Testis (tissue), 3 donors: Measurements from ENCODE around the gene MPPED1. TPM values are rescaled to one million over a fixed set of nuclear protein-coding genes. Genes with fewer than 3 reads are reported as not detected.

ENCODE experiments used
- DNase-seq: peaks from one replicate; pipeline ENCODE4 v3.0.0-alpha.2; 2019
- H3K27ac ChIP-seq, 2 donors: fragments of 200-600 bp; sonication (generic); one replicate each; pipeline ENCODE4 v1.5.1; 2019
- H3K27me3 ChIP-seq: fragments of 200-600 bp; sonication (generic); one replicate; pipeline ENCODE4 v1.5.1; 2019
- H3K36me3 ChIP-seq: fragments of 200-600 bp; sonication (generic); one replicate; pipeline ENCODE4 v1.5.1; 2017; ENCODE audit warnings: low read depth; ENCODE audit errors: missing control alignments
- H3K4me1 ChIP-seq: fragments of 200-600 bp; sonication (generic); one replicate; pipeline ENCODE4 v1.5.1; 2019
- H3K4me3 ChIP-seq, 2 donors: fragments of 200-600 bp; sonication (generic); one replicate each; pipeline ENCODE4 v1.5.1; 2017 to 2019
- H3K9me3 ChIP-seq: fragments of 200-600 bp; sonication (generic); one replicate; pipeline ENCODE4 v1.5.1; 2017
- CTCF ChIP-seq, 3 experiments: fragments of 450-650 bp in 2 of 3; fragments of 200-600 bp in 1 of 3; sonication (generic) in 1 of 3; IDR thresholded peaks; one replicate each; pipeline ENCODE4 v1.5.1; 2016 to 2019; ENCODE audit warnings: antibody characterized with exemption in 3 of 3, mild to moderate bottlenecking in 2 of 3, moderate library complexity in 1 of 3
- POLR2A ChIP-seq: fragments of 450-650 bp; IDR thresholded peaks from one replicate; pipeline ENCODE4 v1.6.1; 2017; ENCODE audit warnings: antibody characterized with exemption, mild to moderate bottlenecking, moderate library complexity
- WGBS, 2 donors: methylation state at CpG; one replicate each; pipeline ENCODE4 v1.1.5; 2018; 5-methylcytosine and 5-hydroxymethylcytosine counted together
- intact Hi-C: fragments of 100-400 bp; cut with DNase I; formaldehyde crosslinking; loops from one replicate; pipeline ENCODE4 v1.15.1; 2023; ENCODE audit warnings: low total_unique reads
- polyA plus RNA-seq: library from polyadenylated mRNA; stranded (reverse); fragments of 350-450 nt; fragmentation: Illumina TruSeq; extraction: RNeasy Lipid Tissue Mini Kit (QIAGEN cat#74804); gene quantifications from one replicate; pipeline ENCODE4 v1.2.3, GENCODE V29; 2014; ENCODE audit warnings: low read depth, low replicate concordance; ENCODE audit not compliant: insufficient read depth
- total RNA-seq, 2 donors: library from RNA; depleted of rRNA; stranded (reverse); fragments of >200 nt; gene quantifications; one replicate each; pipeline ENCODE4 v1.2.3, GENCODE V29; 2016

Gene MPPED1
- total and polyA plus RNA-seq, 3 donors from 2014 or later = 1.3 to 5.9 (median 4.1) TPM

- TF ChIP-seq POLR2A (no peak), CTCF (IDR thresholded peaks at IDR 0.05) (no peak)
- Histone ChIP-seq H3K27ac (peak overlapping the region; percentile 17 to 50), H3K4me1 (peaks cover 21% of the 10 kb centered on the region), H3K4me3 (no peak overlapping the region), H3K9me3 (no peaks in the 10 kb centered on the region), H3K27me3 (no peaks in the 10 kb centered on the region), H3K36me3 (no peaks in the 10 kb centered on the region)
- DNase-seq = peak; percentile 74
- intact Hi-C loops = no loop called here
- WGBS, 2 donors = 31 to 38% methylated on average over 8 of the region's 8 CpGs
These were observed 33.7 kb upstream of the MPPED1 start for GRCh38 chr22:43377896-43378704.

GRCh38 chr22:43381693-43382092, 30.1 kb upstream of the MPPED1 start:
- H3K4me1 ChIP-seq = peaks cover 20% of the 10 kb centered on the region
- H3K27ac ChIP-seq = no peak overlapping the region
- H3K4me3 ChIP-seq = no peak overlapping the region
- no peak for DNase-seq
- no peaks in the 10 kb centered on the region for H3K9me3 ChIP-seq
- TF ChIP-seq POLR2A (no peak), CTCF (IDR thresholded peaks at IDR 0.05) (no peak)
- H3K36me3 ChIP-seq = no peaks in the 10 kb centered on the region
- intact Hi-C loops = loop anchor here (10.0 kb wide), 2 partner anchors 107 to 147 kb away; no protein-coding TSS in a partner anchor
- no peaks in the 10 kb centered on the region for H3K27me3 ChIP-seq
- 83 to 88% methylated on average over 6 of the region's 6 CpGs for WGBS, 2 donors

- Histone ChIP-seq H3K27ac (no peak overlapping the region), H3K4me3 (no peak overlapping the region), H3K9me3 (no peaks in the 10 kb centered on the region), H3K4me1 (peaks cover 8% of the 10 kb centered on the region), H3K27me3 (no peaks in the 10 kb centered on the region), H3K36me3 (no peaks in the 10 kb centered on the region)
- DNase-seq = no peak
- 44 to 65% methylated on average over 5 of the region's 5 CpGs for WGBS, 2 donors
- TF ChIP-seq CTCF (IDR thresholded peaks at IDR 0.05) (no peak), POLR2A (no peak)
- intact Hi-C loops = loop anchor here (10.0 kb wide), 2 partner anchors 110 to 150 kb away; no protein-coding TSS in a partner anchor
These were observed 27.0 kb upstream of the MPPED1 start for GRCh38 chr22:43384863-43385262.

GRCh38 chr22:43385770-43386641, 25.8 kb upstream of the MPPED1 start:
- TF ChIP-seq POLR2A = no peak
- TF ChIP-seq CTCF (IDR thresholded peaks at IDR 0.05) = peak; percentile 84 to 95 (median 85)
- no peak overlapping the region for H3K27ac ChIP-seq
- DNase-seq = peak; percentile 89
- H3K4me3 ChIP-seq = peak overlapping the region in 1 of 2 donors; percentile 1
- H3K36me3 ChIP-seq = no peaks in the 10 kb centered on the region
- peaks cover 8% of the 10 kb centered on the region for H3K4me1 ChIP-seq
- intact Hi-C loops = loop anchor here (10.0 kb wide), 2 partner anchors 111 to 151 kb away; no protein-coding TSS in a partner anchor
- H3K27me3 ChIP-seq = no peaks in the 10 kb centered on the region
- no peaks in the 10 kb centered on the region for H3K9me3 ChIP-seq
- WGBS, 2 donors = 7 to 12% methylated on average over 10 to 19 of the region's 20 CpGs
